WTC11 (cell line): ENCODE data around the gene CCSER1. TPM values are rescaled to one million over a fixed set of nuclear protein-coding genes. Genes with fewer than 3 reads are reported as not detected.

Source experiments
- ATAC-seq: fragments of 200-7000 bp; cut with Tn5 transposase; 2 replicates; pipeline ENCODE4 v1.10.0; 2021; ENCODE audit warnings: mild to moderate bottlenecking, moderate library complexity
- CTCF ChIA-PET: fragments of 300-600 bp; sonication (Branson Sonifier 250); formaldehyde crosslinking; loops from one replicate; lab custom pipeline; 2021; ENCODE audit warnings: antibody characterized with exemption; lab: Charles Lee
- POLR2A ChIA-PET: fragments of 350-600 bp; sonication (Branson Sonifier 250); formaldehyde crosslinking; loops from one replicate; lab custom pipeline; 2021; ENCODE audit warnings: antibody characterized with exemption; lab: Charles Lee
- DNase-seq: peaks from one replicate; pipeline ENCODE4 v3.0.0; 2021; ENCODE audit warnings: low spot score
- H3K27ac Mint-ChIP-seq: 2 replicates; pipeline ENCODE4 v1.8.0; 2021; ENCODE audit warnings: mixed read lengths
- H3K27me3 Mint-ChIP-seq: 2 replicates; pipeline ENCODE4 v1.8.0; 2021; ENCODE audit warnings: low read depth, mild to moderate bottlenecking, moderate library complexity, mixed read lengths
- H3K36me3 Mint-ChIP-seq: 2 replicates; pipeline ENCODE4 v1.8.0; 2021; ENCODE audit warnings: mixed read lengths
- H3K4me1 Mint-ChIP-seq: 2 replicates; pipeline ENCODE4 v1.8.0; 2022; ENCODE audit warnings: mixed read lengths
- H3K4me3 Mint-ChIP-seq: 2 replicates; pipeline ENCODE4 v1.8.0; 2021; ENCODE audit warnings: mild to moderate bottlenecking, moderate library complexity, mixed read lengths
- H3K9me3 Mint-ChIP-seq: 2 replicates; pipeline ENCODE4 v1.8.0; 2021; ENCODE audit warnings: mixed read lengths
- ARID4B ChIP-seq: sonication (generic); formaldehyde crosslinking; IDR thresholded peaks from 2 replicates; pipeline ENCODE4 v1.8.0; 2023; ENCODE audit warnings: missing genetic modification reagents, mild to moderate bottlenecking, borderline replicate concordance
- CDX4 ChIP-seq: fragments of 250-450 bp; sonication (Bioruptor Pico); IDR thresholded peaks from 2 replicates; pipeline ENCODE4 v1.9.0; 2021; ENCODE audit warnings: moderate library complexity, mild to moderate bottlenecking, inconsistent platforms, borderline replicate concordance
- CTCF ChIP-seq: fragments of 200-600 bp; IDR thresholded peaks from 2 replicates; pipeline ENCODE4 v1.8.0; 2022; ENCODE audit warnings: antibody characterized with exemption
- E2F4 ChIP-seq: sonication (generic); formaldehyde crosslinking; IDR thresholded peaks from 2 replicates; pipeline ENCODE4 v1.8.1; 2022; ENCODE audit warnings: low read depth, mild to moderate bottlenecking, moderate library complexity, missing genetic modification reagents, borderline replicate concordance
- ELF4 ChIP-seq: sonication (generic); formaldehyde crosslinking; IDR thresholded peaks from 2 replicates; pipeline ENCODE4 v1.8.1; 2022; ENCODE audit warnings: low read depth, mild to moderate bottlenecking, moderate library complexity, missing genetic modification reagents
- GABPB1 ChIP-seq: sonication (generic); formaldehyde crosslinking; IDR thresholded peaks from 2 replicates; pipeline ENCODE4 v1.8.1; 2023; ENCODE audit warnings: mild to moderate bottlenecking, missing genetic modification reagents
- HMGXB4 ChIP-seq: sonication (generic); formaldehyde crosslinking; IDR thresholded peaks from 2 replicates; pipeline ENCODE4 v1.8.1; 2023; ENCODE audit warnings: mild to moderate bottlenecking, moderate library complexity, missing genetic modification reagents
- JAZF1 ChIP-seq: fragments of 250-450 bp; sonication (Bioruptor Pico); IDR thresholded peaks from 2 replicates; pipeline ENCODE4 v1.9.0; 2021; ENCODE audit warnings: moderate library complexity, mild to moderate bottlenecking, inconsistent platforms
- NFATC4 ChIP-seq: fragments of 250-450 bp; sonication (Bioruptor Pico); IDR thresholded peaks from 2 replicates; pipeline ENCODE4 v1.9.0; 2021; ENCODE audit warnings: mild to moderate bottlenecking
- RORB ChIP-seq: fragments of 250-450 bp; sonication (Bioruptor Pico); IDR thresholded peaks from 2 replicates; pipeline ENCODE4 v1.9.0; 2021; ENCODE audit warnings: mild to moderate bottlenecking
- SMAD3 ChIP-seq: sonication (generic); formaldehyde crosslinking; IDR thresholded peaks from 2 replicates; pipeline ENCODE4 v1.8.0; 2022; ENCODE audit warnings: missing genetic modification reagents, mild to moderate bottlenecking, borderline replicate concordance
- STAT6 ChIP-seq: sonication (generic); formaldehyde crosslinking; conservative IDR thresholded peaks from 2 replicates; pipeline ENCODE4 v1.8.1; 2023; ENCODE audit warnings: mild to moderate bottlenecking, low read depth, missing genetic modification reagents, moderate library complexity
- TEAD4 ChIP-seq: sonication (generic); formaldehyde crosslinking; IDR thresholded peaks from 2 replicates; pipeline ENCODE4 v1.8.0; 2022; ENCODE audit warnings: mild to moderate bottlenecking, missing genetic modification reagents
- TP53 ChIP-seq: sonication (generic); formaldehyde crosslinking; IDR thresholded peaks from 2 replicates; pipeline ENCODE4 v1.8.1; 2023; ENCODE audit warnings: mild to moderate bottlenecking, missing genetic modification reagents
- ZBTB43 ChIP-seq: sonication (generic); formaldehyde crosslinking; IDR thresholded peaks from 2 replicates; pipeline ENCODE4 v1.8.1; 2023; ENCODE audit warnings: mild to moderate bottlenecking, missing genetic modification reagents
- ZMAT4 ChIP-seq: fragments of 250-450 bp; sonication (Bioruptor Pico); IDR thresholded peaks from 2 replicates; pipeline ENCODE4 v1.9.0; 2021; ENCODE audit warnings: mild to moderate bottlenecking
- ZNF532 ChIP-seq: fragments of 250-450 bp; sonication (Bioruptor Pico); IDR thresholded peaks from 2 replicates; pipeline ENCODE4 v1.9.0; 2021; ENCODE audit warnings: mild to moderate bottlenecking, borderline replicate concordance
- total RNA-seq: library from RNA; stranded (reverse); gene quantifications from 3 replicates; pipeline ENCODE4 v1.2.3, GENCODE V29; 2021

Gene CCSER1
- total RNA-seq, 1 experiment from 2014 or later, result 0.87 TPM

- TF ChIP-seq STAT6 (CRISPR knock-in tag), result no peak
- no peak for TF ChIP-seq TEAD4 (CRISPR knock-in tag)
- TF ChIP-seq CTCF, result no peak
- TF ChIP-seq ZBTB43, result no peak
- TF ChIP-seq RORB (CRISPR knock-in tag), result no peak
- TF ChIP-seq GABPB1 (CRISPR knock-in tag), result no peak
- TF ChIP-seq ZMAT4 (CRISPR knock-in tag), result no peak
- TF ChIP-seq, all 79 proteins: peak for 0
Measured at GRCh38 chr4:90528551-90528950, 401.4 kb downstream of the CCSER1 start (continued).

- H3K9me3 Mint-ChIP-seq, result 0 out of 2 replicates have a peak, but pooled peaks cover 3% of the 10 kb centered on the region
- no peaks in the 10 kb centered on the region for H3K27me3 Mint-ChIP-seq
- DNase-seq (no peak), ATAC-seq (no peak)
- H3K36me3 Mint-ChIP-seq, result no peaks in the 10 kb centered on the region
- H3K4me1 Mint-ChIP-seq, result peaks cover 21% of the 10 kb centered on the region
- POLR2A ChIA-PET, result no interaction called here
- H3K4me3 Mint-ChIP-seq, result no peak overlapping the region
- no peak overlapping the region; the same call in 1 of the 2 replicates for H3K27ac Mint-ChIP-seq
- CTCF ChIA-PET, result no interaction called here
- TF ChIP-seq HMGXB4, result no peak
- TF ChIP-seq TP53, result no peak
- TF ChIP-seq ARID4B, result no peak
- no peak for TF ChIP-seq ZNF532 (CRISPR knock-in tag)
- TF ChIP-seq SMAD3 (CRISPR knock-in tag), result no peak
- no peak for TF ChIP-seq E2F4
- no peak for TF ChIP-seq NFATC4 (CRISPR knock-in tag)
- TF ChIP-seq ELF4 (CRISPR knock-in tag), result no peak
- no peak for TF ChIP-seq JAZF1 (CRISPR knock-in tag)
- TF ChIP-seq CDX4 (CRISPR knock-in tag), result no peak
Measured at GRCh38 chr4:90536408-90536807, 409.2 kb downstream of the CCSER1 start.
